AG20443 (cell line): Measurements from ENCODE around the gene MITF.
"Not testable (repeated sequence)": the region's sequence is repeated elsewhere in the genome, so short reads cannot be mapped to it uniquely, and the experiment has no call there.

Source experiments
- DNase-seq: peaks from one replicate; pipeline ENCODE4 v3.0.0; 2012; ENCODE audit warnings: low spot score, mixed read lengths

MITF gene

GRCh38 chr3:69791106-69791505 is 51.8 kb downstream of the MITF start:
- DNase-seq = peak; percentile 47

GRCh38 chr3:69791919-69792399 is 52.7 kb downstream of the MITF start:
- DNase-seq = peak; percentile 16

- DNase-seq = not testable (repeated sequence)
These were observed 56.9 kb downstream of the MITF start for GRCh38 chr3:69796126-69796525.

GRCh38 chr3:69803681-69804270 is 64.5 kb downstream of the MITF start:
- no peak for DNase-seq

GRCh38 chr3:69805491-69805890 is 66.2 kb downstream of the MITF start:
- DNase-seq = no peak

GRCh38 chr3:69806735-69807438 is 67.6 kb downstream of the MITF start:
- no peak for DNase-seq

GRCh38 chr3:69807674-69808073 is 68.4 kb downstream of the MITF start:
- no peak for DNase-seq

- no peak for DNase-seq
These were observed 70.0 kb downstream of the MITF start for GRCh38 chr3:69809076-69809835.

GRCh38 chr3:69811452-69812401 is 72.5 kb downstream of the MITF start:
- no peak for DNase-seq

- no peak for DNase-seq
These were observed 76.7 kb downstream of the MITF start for GRCh38 chr3:69815970-69816369.

- no peak for DNase-seq
These were observed 78.7 kb downstream of the MITF start for GRCh38 chr3:69817988-69818387.

GRCh38 chr3:69819282-69819681 is 80.0 kb downstream of the MITF start:
- no peak for DNase-seq

GRCh38 chr3:69821133-69821532 is 81.9 kb downstream of the MITF start:
- DNase-seq = no peak

GRCh38 chr3:69823743-69824142 is 84.5 kb downstream of the MITF start:
- no peak for DNase-seq

GRCh38 chr3:69825446-69825845 is 86.2 kb downstream of the MITF start:
- no peak for DNase-seq

GRCh38 chr3:69827127-69827526 is 87.9 kb downstream of the MITF start:
- DNase-seq = no peak

- no peak for DNase-seq
These were observed 89.6 kb downstream of the MITF start for GRCh38 chr3:69828817-69829216.

- no peak for DNase-seq
These were observed 90.9 kb downstream of the MITF start for GRCh38 chr3:69830147-69830546.

- DNase-seq = no peak
These were observed 92.5 kb downstream of the MITF start for GRCh38 chr3:69831737-69832136.

- DNase-seq = no peak
These were observed 94.3 kb downstream of the MITF start for GRCh38 chr3:69833591-69833990.

- peak; percentile 53 for DNase-seq
These were observed 99.0 kb downstream of the MITF start for GRCh38 chr3:69838217-69838616.
